HEK293T (cell line): Measurements from ENCODE around the gene COPS2.

Source experiments
- ARNT ChIP-seq: fragments of 450-650 bp; IDR thresholded peaks from 2 replicates; pipeline ENCODE4 v1.6.1; 2017; ENCODE audit warnings: mild to moderate bottlenecking
- BHLHE40 ChIP-seq: fragments of 450-650 bp; IDR thresholded peaks from 2 replicates; pipeline ENCODE4 v1.6.1; 2016; ENCODE audit warnings: mild to moderate bottlenecking, moderate library complexity, borderline replicate concordance
- FOXA1 ChIP-seq: fragments of 450-650 bp; IDR thresholded peaks from 2 replicates; pipeline ENCODE4 v1.6.1; 2016; ENCODE audit warnings: mild to moderate bottlenecking
- FOXM1 ChIP-seq: fragments of 450-650 bp; IDR thresholded peaks from 2 replicates; pipeline ENCODE4 v1.6.1; 2017; ENCODE audit warnings: mild to moderate bottlenecking, borderline replicate concordance
- HDGF ChIP-seq: fragments of 450-650 bp; IDR thresholded peaks from 2 replicates; pipeline ENCODE4 v1.6.1; 2017; ENCODE audit warnings: antibody characterized with exemption, borderline replicate concordance
- NFRKB ChIP-seq: fragments of 450-650 bp; IDR thresholded peaks from 2 replicates; pipeline ENCODE4 v1.6.1; 2016; ENCODE audit warnings: mild to moderate bottlenecking, moderate library complexity
- SP1 ChIP-seq: fragments of 450-650 bp; IDR thresholded peaks from 2 replicates; pipeline ENCODE4 v1.6.1; 2017

DNA sequence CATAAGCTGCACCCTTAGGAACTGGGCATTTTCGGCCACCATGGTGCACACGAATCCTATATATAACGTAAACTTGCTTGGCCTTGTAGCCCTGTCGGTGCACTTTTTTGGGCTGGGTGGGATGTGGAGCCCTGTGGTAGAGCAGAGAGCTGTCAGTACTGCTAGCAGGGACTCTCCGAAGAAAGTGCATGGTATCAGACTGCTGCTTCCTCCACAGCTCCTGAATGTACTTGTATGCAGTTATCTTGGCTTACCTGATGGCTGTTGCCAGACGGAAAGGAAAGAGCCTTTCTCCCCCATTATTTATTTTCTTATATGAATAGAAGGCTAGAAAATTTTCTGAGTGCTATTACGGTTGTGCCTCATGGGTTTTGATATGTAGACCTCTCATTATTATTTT lies 23.1 kb upstream of the COPS2 start:
- no peak for TF ChIP-seq ARNT
- TF ChIP-seq BHLHE40 = no peak
- TF ChIP-seq FOXM1 = no peak
- TF ChIP-seq SP1 = no peak
- TF ChIP-seq NFRKB = no peak
- TF ChIP-seq HDGF = no peak
- TF ChIP-seq FOXA1 = no peak
